GM04504 (cell line): ENCODE results near the gene KLHL29.
"Not testable (repeated sequence)": the region's sequence is repeated elsewhere in the genome, so short reads cannot be mapped to it uniquely, and the experiment has no call there.

ENCODE experiments used
- DNase-seq: peaks from one replicate; pipeline ENCODE4 v3.0.0-alpha.2; 2012; ENCODE audit warnings: low read depth

KLHL29 gene

GRCh38 chr2:23367760-23368159 is 17.2 kb upstream of the KLHL29 start:
- no peak for DNase-seq

- no peak for DNase-seq
Observed at GRCh38 chr2:23373666-23374065, 11.3 kb upstream of the KLHL29 start.

DNA sequence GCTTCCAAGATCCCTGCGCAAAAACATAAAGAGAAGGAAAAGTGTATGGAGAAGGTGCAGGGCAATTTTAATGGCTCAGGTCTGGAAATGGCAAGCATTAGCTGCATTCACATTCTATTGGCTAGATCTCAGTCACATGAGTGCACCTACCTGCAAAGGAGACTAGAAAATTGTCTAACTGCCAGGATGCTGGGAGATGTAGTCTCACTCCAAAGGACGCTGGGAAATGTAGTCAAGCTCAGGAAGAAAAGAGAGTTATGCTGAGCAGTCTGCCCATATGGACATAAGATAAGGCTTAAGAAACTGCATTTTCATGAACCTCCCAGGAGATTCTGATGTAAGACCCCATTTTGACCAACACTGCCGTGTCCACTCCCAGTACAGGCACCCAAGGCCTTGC is 9.5 kb upstream of the KLHL29 start:
- no peak for DNase-seq

DNA sequence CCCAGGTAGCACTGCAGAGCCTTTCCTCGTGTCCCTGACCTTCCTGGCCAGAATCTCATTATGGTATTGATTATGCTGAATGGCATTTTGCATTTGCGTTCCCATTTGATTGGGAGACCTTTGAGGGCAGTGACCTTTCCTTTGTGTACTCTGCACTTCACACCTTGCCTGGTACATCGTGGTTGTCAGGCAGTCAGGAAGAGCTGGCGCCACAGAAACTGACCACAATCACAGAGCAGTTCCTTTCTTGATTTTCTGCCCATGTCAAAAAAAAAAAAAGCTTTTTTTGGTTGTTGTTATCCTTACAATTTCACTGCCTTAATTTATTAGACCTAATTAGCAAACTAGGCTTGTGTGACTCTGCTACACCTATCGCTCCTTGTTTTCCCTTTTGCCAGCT is 8.9 kb upstream of the KLHL29 start:
- DNase-seq = no peak

GRCh38 chr2:23376972-23377371 is 8.0 kb upstream of the KLHL29 start:
- DNase-seq = no peak

DNA sequence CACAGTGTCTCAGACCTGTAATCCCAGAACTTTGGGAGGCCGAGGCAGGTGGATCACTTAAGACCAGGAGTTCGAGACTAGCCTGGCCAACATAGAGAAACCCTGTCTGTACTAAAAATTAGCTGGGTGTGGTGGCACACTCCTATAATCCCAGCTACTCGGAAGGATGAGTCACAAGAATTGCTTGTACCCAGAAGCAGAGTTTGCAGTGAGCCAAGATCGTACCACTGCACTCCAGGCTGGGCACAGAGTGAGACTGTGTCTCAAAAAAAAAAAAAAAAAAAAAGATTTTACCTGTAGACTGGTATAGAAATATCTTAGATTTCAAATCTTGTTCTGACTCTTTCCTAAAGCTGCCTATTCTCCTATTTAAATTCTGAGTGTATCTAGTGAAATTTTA is 7.2 kb upstream of the KLHL29 start:
- no peak for DNase-seq

DNA sequence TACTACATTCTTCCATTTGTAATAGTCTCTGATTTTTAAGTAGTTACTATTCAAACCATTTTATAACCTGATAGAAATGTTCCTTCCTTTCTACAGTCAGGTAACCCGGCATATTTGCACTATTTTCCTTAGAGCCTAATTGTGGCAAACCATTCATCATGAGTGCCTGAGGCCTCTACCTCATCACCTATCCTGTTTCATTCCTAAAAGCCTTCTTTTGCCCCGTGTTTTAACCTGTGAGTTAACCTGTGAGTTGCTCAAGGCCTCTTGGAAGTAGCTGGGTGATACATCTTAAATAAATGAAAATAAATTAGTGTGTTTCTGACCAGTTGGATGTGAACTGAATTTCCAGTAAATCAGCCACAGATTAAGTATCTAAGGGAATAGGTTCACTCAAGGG is 6.5 kb upstream of the KLHL29 start:
- no peak for DNase-seq

GRCh38 chr2:23379220-23379695 is 5.7 kb upstream of the KLHL29 start:
- DNase-seq = no peak

- no peak for DNase-seq
Observed at GRCh38 chr2:23380562-23381065, 4.4 kb upstream of the KLHL29 start.

DNA sequence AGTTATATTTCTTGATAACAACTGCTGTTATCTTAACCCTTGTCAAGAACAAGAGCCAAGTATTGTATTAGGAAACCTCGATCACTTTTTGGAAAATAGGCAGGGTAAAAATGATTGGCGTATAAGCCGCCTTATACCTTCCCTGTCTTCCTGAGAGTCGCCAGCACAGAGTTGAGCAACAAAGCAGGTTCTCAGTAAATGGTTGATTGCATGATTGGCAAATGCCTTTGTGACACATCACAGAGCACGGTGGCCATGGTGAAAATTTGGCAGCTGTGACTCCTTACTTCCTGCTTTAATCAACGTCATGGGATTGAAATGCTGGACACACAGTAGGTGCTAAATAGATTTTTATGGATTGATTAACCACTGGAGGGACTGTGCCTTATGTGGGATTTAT is 3.9 kb upstream of the KLHL29 start:
- no peak for DNase-seq

GRCh38 chr2:23381485-23381884 is 3.5 kb upstream of the KLHL29 start:
- DNase-seq = no peak

GRCh38 chr2:23383100-23383499 is 1.9 kb upstream of the KLHL29 start:
- no peak for DNase-seq

- no peak for DNase-seq
Observed at GRCh38 chr2:23385351-23385747, 370 bp downstream of the KLHL29 start.

DNA sequence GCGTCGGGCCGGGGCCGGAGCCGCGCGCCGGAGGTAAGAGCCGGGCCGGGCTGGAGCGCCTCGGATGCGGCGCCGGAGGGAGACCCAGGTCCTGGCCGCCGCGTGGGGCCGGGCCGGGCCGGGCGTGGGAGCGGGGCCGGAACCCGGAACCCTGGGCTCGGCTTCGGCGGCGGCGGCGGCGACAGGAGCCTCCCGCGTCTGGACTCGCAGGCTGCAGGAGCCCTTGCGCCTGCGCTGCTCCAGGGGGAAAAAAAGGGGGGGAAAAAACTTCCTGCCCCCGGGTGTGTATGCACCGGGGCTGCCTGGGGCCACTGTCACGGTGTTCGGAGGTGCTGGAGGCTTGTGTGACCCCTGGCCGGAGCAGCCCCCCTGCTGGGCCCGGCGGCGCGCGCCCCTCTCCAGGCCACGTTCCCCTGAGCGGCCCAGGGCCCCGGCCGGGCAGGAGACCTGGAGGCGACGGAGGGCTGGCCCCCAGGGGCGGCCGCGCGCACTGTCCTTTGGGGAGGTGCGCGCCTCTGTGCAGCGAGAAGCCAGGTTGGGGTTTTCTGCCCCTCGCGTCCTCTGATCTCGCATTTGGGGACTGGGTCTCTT is 864 bp downstream of the KLHL29 start:
- DNase-seq = no peak

DNA sequence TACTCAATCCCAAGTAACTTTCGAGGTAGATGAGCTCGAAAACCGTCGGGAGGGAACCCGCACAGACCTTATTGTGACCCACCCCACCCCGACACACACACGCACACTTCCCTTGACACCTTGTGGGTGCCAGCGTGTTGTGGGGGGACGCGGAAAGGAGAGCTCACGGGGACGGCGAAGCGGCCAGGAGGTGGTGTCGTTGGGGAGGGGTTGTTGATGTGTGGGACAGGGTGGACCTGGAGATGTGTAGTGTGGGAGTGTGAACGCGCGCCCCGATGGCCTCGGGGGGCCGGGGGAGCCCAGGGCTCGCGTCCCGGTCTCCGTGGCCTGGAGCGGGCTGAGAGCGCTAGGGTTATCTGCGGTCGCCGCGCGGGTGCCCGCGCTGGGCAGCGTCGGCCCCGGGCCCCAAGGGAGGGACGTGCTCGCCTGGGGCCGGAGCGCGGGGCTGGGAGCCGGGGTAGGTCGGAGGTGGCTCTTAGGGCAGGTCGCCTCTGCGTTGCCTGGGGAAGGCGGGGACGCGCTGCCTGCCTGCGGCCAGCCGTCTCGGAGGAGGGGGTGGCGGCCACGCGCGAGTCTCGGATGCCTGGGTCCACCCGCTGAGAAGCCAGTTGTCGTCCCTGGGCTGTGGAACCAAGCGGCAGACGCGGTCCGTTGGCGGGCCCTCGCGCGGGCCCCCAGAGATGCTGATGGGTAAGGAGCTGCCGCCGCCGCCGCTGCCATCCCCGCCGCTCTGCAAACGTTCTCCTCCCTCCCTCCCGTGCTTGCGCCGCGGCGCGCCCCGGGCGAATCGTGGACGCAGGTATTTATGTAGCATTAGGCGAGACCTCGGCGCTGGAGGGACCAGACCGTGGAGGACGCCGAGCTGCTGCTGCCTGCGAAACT is 1.6 kb downstream of the KLHL29 start:
- DNase-seq = no peak

DNA sequence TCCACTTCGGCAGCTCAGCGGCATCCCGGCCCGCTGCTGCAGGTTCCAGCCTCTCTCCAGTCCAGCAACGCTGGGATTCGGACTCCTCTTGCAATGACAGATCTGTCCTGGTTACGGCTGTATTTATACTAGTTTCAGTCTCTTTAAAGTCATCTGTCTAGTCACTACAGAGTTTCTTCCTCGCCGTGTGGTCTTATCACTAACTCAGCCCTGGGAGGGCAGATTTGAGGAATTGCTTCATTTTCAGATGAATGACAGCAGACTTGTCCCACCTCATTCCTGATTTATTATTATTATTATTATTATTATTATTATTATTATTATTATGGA is 2.2 kb downstream of the KLHL29 start:
- DNase-seq = no peak

- no peak for DNase-seq
Observed at GRCh38 chr2:23387845-23388244, 2.9 kb downstream of the KLHL29 start.

DNA sequence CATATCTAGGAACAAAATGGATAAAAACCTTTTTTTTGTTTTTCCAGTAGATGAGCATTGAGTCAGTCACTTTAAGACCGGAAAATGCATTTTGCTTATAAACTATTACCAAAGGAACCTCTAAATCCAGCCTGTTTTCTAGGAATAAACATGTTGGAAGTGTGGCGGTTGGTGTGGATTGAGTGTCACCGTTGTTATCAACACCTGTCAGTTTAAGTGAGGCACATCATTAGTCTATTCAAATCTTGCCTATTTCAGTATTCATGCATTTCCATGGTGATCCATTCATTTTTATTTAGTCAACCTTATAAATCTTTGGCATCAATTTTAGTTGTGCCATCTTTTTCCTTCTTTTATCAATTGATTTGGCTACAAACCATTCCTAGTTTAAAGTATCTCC is 3.3 kb downstream of the KLHL29 start:
- DNase-seq = no peak

- DNase-seq = no peak
Observed at GRCh38 chr2:23388756-23389514, 4.0 kb downstream of the KLHL29 start.

DNA sequence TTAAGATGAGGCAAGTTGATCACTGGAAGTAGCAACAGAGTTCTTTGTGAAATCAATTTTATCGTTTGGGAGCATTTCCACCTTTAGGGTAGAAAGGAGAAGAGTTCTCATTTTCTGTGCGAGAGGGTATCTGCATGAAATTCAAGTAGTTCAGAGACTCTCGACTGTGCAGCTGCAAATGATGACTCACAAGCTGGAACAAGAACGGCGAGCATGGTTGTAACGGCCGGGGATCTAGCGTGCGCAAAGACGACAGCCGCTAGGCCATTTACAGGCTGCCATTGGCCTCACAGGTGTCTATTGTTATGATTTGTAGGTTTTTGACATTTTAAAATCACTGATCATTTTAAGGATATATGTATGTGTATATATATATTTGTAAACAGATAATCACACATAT is 5.2 kb downstream of the KLHL29 start:
- no peak for DNase-seq

DNA sequence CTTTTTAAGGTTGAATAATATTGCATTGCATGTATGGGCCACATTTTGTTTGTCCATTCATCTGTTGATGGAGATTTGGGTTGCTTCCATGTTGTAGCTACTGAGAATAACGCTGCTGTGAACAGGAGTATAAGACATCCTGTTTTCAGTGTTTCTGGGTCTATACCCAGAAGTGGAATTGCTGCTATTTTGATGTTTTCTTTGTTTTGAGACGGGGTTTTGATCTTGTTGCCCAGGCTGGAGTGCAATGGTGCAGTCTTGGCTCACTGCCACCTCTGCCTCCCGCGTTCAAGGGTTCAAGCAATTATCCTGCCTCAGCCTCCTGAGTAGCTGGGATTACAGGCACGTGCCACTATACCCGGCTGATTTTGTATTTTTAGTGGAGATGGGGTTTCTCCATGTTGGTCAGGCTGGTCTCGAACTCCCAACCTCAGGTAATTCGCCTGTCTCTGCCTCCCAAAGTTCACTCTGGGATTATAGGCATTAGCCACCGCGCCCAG is 6.3 kb downstream of the KLHL29 start:
- DNase-seq = not testable (repeated sequence)

DNA sequence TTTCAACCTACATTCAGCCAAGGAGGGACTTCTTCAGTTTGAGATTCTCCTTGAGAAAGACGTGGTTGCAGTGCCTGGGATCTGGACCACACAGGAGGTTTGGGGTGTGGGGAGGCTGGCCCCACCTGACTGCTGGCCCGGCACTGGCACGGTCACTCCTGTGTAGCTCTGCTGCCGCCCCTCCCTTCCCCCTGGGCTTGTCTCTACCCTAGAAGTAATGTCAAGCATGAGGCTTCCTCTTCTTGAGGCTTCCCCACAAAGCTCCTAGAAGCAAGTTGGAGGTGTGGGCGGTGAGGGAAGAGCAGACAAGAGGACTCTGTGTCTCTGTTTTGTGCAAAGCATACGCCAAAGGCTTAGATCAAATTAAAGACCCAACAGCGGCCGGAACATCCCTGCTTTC is 8.7 kb downstream of the KLHL29 start:
- DNase-seq = no peak

GRCh38 chr2:23394700-23395099 is 9.7 kb downstream of the KLHL29 start:
- no peak for DNase-seq
